Measurements from ENCODE around the gene WIPI1.

Gene WIPI1

GRCh38 chr17:68391561-68392268 is 65.6 kb downstream of the WIPI1 start:
- Histone ChIP-seq H3K4me1 (ENCODE audit: control insufficient read depth, insufficient read depth, low read length) (no peaks in the 10 kb centered on the region), H3K27me3 (ENCODE audit: control insufficient read depth in 1 of 2, insufficient read depth in 2 of 2, low read length in 2 of 2) (no peaks in the 10 kb centered on the region), H3K9ac (ENCODE audit: low read length in 2 of 2) (no peak overlapping the region), H3K4me3 (ENCODE audit: low read length in 2 of 2) (no peak overlapping the region), H3K27ac (ENCODE audit: low read length) (no peak overlapping the region), H3K36me3 (ENCODE audit: control insufficient read depth in 2 of 2, insufficient read depth in 2 of 2, low read length in 2 of 2) (peaks cover 0 to 3% of the 10 kb centered on the region in 2 donors), H3K9me3 (ENCODE audit: control insufficient read depth in 2 of 2, low read length in 2 of 2) (peaks cover 0 to 6% of the 10 kb centered on the region in 2 donors)

- Histone ChIP-seq H3K27me3 (ENCODE audit: control insufficient read depth in 1 of 2, insufficient read depth in 2 of 2, low read length in 2 of 2) (no peaks in the 10 kb centered on the region), H3K9ac (ENCODE audit: low read length in 2 of 2) (no peak overlapping the region), H3K4me1 (ENCODE audit: control insufficient read depth, insufficient read depth, low read length) (no peaks in the 10 kb centered on the region), H3K9me3 (ENCODE audit: control insufficient read depth in 2 of 2, low read length in 2 of 2) (peaks cover 0 to 6% of the 10 kb centered on the region in 2 donors), H3K27ac (ENCODE audit: low read length) (no peak overlapping the region), H3K4me3 (ENCODE audit: low read length in 2 of 2) (no peak overlapping the region), H3K36me3 (ENCODE audit: control insufficient read depth in 2 of 2, insufficient read depth in 2 of 2, low read length in 2 of 2) (peaks cover 0 to 3% of the 10 kb centered on the region in 2 donors)
Measured at GRCh38 chr17:68390888-68391545, 66.3 kb downstream of the WIPI1 start.

GRCh38 chr17:68389041-68389440 is 68.3 kb downstream of the WIPI1 start:
- no peaks in the 10 kb centered on the region for H3K27me3 ChIP-seq (ENCODE audit: control insufficient read depth in 1 of 2, insufficient read depth in 2 of 2, low read length in 2 of 2)
- no peak overlapping the region for H3K27ac ChIP-seq (ENCODE audit: low read length)
- H3K9me3 ChIP-seq (ENCODE audit: control insufficient read depth in 2 of 2, low read length in 2 of 2) = no peaks in the 10 kb centered on the region
- no peak overlapping the region for H3K9ac ChIP-seq (ENCODE audit: low read length in 2 of 2)
- no peak overlapping the region for H3K4me3 ChIP-seq (ENCODE audit: low read length in 2 of 2)
- H3K4me1 ChIP-seq (ENCODE audit: control insufficient read depth, insufficient read depth, low read length) = no peaks in the 10 kb centered on the region
- H3K36me3 ChIP-seq (ENCODE audit: control insufficient read depth in 2 of 2, insufficient read depth in 2 of 2, low read length in 2 of 2) = no peaks in the 10 kb centered on the region

- Histone ChIP-seq H3K4me1 (ENCODE audit: control insufficient read depth, insufficient read depth, low read length) (no peaks in the 10 kb centered on the region), H3K36me3 (ENCODE audit: control insufficient read depth in 2 of 2, insufficient read depth in 2 of 2, low read length in 2 of 2) (no peaks in the 10 kb centered on the region), H3K27ac (ENCODE audit: low read length) (no peak overlapping the region), H3K4me3 (ENCODE audit: low read length in 2 of 2) (no peak overlapping the region), H3K9me3 (ENCODE audit: control insufficient read depth in 2 of 2, low read length in 2 of 2) (no peaks in the 10 kb centered on the region), H3K9ac (ENCODE audit: low read length in 2 of 2) (no peak overlapping the region), H3K27me3 (ENCODE audit: control insufficient read depth in 1 of 2, insufficient read depth in 2 of 2, low read length in 2 of 2) (no peaks in the 10 kb centered on the region)
Measured at GRCh38 chr17:68387435-68388218, 69.7 kb downstream of the WIPI1 start.

- Histone ChIP-seq H3K27ac (ENCODE audit: low read length) (no peak overlapping the region), H3K27me3 (ENCODE audit: control insufficient read depth in 1 of 2, insufficient read depth in 2 of 2, low read length in 2 of 2) (no peaks in the 10 kb centered on the region), H3K36me3 (ENCODE audit: control insufficient read depth in 2 of 2, insufficient read depth in 2 of 2, low read length in 2 of 2) (no peaks in the 10 kb centered on the region), H3K4me3 (ENCODE audit: low read length in 2 of 2) (no peak overlapping the region), H3K9ac (ENCODE audit: low read length in 2 of 2) (no peak overlapping the region), H3K4me1 (ENCODE audit: control insufficient read depth, insufficient read depth, low read length) (no peaks in the 10 kb centered on the region), H3K9me3 (ENCODE audit: control insufficient read depth in 2 of 2, low read length in 2 of 2) (no peaks in the 10 kb centered on the region)
Measured at GRCh38 chr17:68385490-68386215, 71.6 kb downstream of the WIPI1 start.

GRCh38 chr17:68384941-68385340 is 72.4 kb downstream of the WIPI1 start:
- Histone ChIP-seq H3K4me3 (ENCODE audit: low read length in 2 of 2) (no peak overlapping the region), H3K27ac (ENCODE audit: low read length) (no peak overlapping the region), H3K9ac (ENCODE audit: low read length in 2 of 2) (no peak overlapping the region), H3K4me1 (ENCODE audit: control insufficient read depth, insufficient read depth, low read length) (no peaks in the 10 kb centered on the region), H3K36me3 (ENCODE audit: control insufficient read depth in 2 of 2, insufficient read depth in 2 of 2, low read length in 2 of 2) (no peaks in the 10 kb centered on the region), H3K27me3 (ENCODE audit: control insufficient read depth in 1 of 2, insufficient read depth in 2 of 2, low read length in 2 of 2) (no peaks in the 10 kb centered on the region), H3K9me3 (ENCODE audit: control insufficient read depth in 2 of 2, low read length in 2 of 2) (no peaks in the 10 kb centered on the region)

GRCh38 chr17:68384471-68384870 is 72.8 kb downstream of the WIPI1 start:
- H3K4me3 ChIP-seq (ENCODE audit: low read length in 2 of 2) = no peak overlapping the region
- H3K9ac ChIP-seq (ENCODE audit: low read length in 2 of 2) = no peak overlapping the region
- H3K9me3 ChIP-seq (ENCODE audit: control insufficient read depth in 2 of 2, low read length in 2 of 2) = no peaks in the 10 kb centered on the region
- no peak overlapping the region for H3K27ac ChIP-seq (ENCODE audit: low read length)
- H3K4me1 ChIP-seq (ENCODE audit: control insufficient read depth, insufficient read depth, low read length) = no peaks in the 10 kb centered on the region
- H3K27me3 ChIP-seq (ENCODE audit: control insufficient read depth in 1 of 2, insufficient read depth in 2 of 2, low read length in 2 of 2) = no peaks in the 10 kb centered on the region
- no peaks in the 10 kb centered on the region for H3K36me3 ChIP-seq (ENCODE audit: control insufficient read depth in 2 of 2, insufficient read depth in 2 of 2, low read length in 2 of 2)

GRCh38 chr17:68383443-68384321 is 73.6 kb downstream of the WIPI1 start:
- H3K9ac ChIP-seq (ENCODE audit: low read length in 2 of 2) = no peak overlapping the region
- no peak overlapping the region for H3K4me3 ChIP-seq (ENCODE audit: low read length in 2 of 2)
- H3K27ac ChIP-seq (ENCODE audit: low read length) = no peak overlapping the region
- H3K4me1 ChIP-seq (ENCODE audit: control insufficient read depth, insufficient read depth, low read length) = no peaks in the 10 kb centered on the region
- no peaks in the 10 kb centered on the region for H3K9me3 ChIP-seq (ENCODE audit: control insufficient read depth in 2 of 2, low read length in 2 of 2)
- no peaks in the 10 kb centered on the region for H3K27me3 ChIP-seq (ENCODE audit: control insufficient read depth in 1 of 2, insufficient read depth in 2 of 2, low read length in 2 of 2)
- no peaks in the 10 kb centered on the region for H3K36me3 ChIP-seq (ENCODE audit: control insufficient read depth in 2 of 2, insufficient read depth in 2 of 2, low read length in 2 of 2)

GRCh38 chr17:68383120-68383442 is 74.2 kb downstream of the WIPI1 start:
- no peaks in the 10 kb centered on the region for H3K9me3 ChIP-seq (ENCODE audit: control insufficient read depth in 2 of 2, low read length in 2 of 2)
- H3K27me3 ChIP-seq (ENCODE audit: control insufficient read depth in 1 of 2, insufficient read depth in 2 of 2, low read length in 2 of 2) = no peaks in the 10 kb centered on the region
- H3K4me1 ChIP-seq (ENCODE audit: control insufficient read depth, insufficient read depth, low read length) = peaks cover 2% of the 10 kb centered on the region
- no peak overlapping the region for H3K4me3 ChIP-seq (ENCODE audit: low read length in 2 of 2)
- no peak overlapping the region for H3K27ac ChIP-seq (ENCODE audit: low read length)
- no peak overlapping the region for H3K9ac ChIP-seq (ENCODE audit: low read length in 2 of 2)
- H3K36me3 ChIP-seq (ENCODE audit: control insufficient read depth in 2 of 2, insufficient read depth in 2 of 2, low read length in 2 of 2) = no peaks in the 10 kb centered on the region

- Histone ChIP-seq H3K27ac (ENCODE audit: low read length) (no peak overlapping the region), H3K9ac (ENCODE audit: low read length in 2 of 2) (no peak overlapping the region), H3K4me3 (ENCODE audit: low read length in 2 of 2) (no peak overlapping the region), H3K36me3 (ENCODE audit: control insufficient read depth in 2 of 2, insufficient read depth in 2 of 2, low read length in 2 of 2) (no peaks in the 10 kb centered on the region), H3K9me3 (ENCODE audit: control insufficient read depth in 2 of 2, low read length in 2 of 2) (no peaks in the 10 kb centered on the region), H3K27me3 (ENCODE audit: control insufficient read depth in 1 of 2, insufficient read depth in 2 of 2, low read length in 2 of 2) (no peaks in the 10 kb centered on the region), H3K4me1 (ENCODE audit: control insufficient read depth, insufficient read depth, low read length) (peaks cover 6% of the 10 kb centered on the region)
Measured at GRCh38 chr17:68382582-68383085, 74.7 kb downstream of the WIPI1 start.

Data from stomach smooth muscle (tissue), 2 donors.